T-helper 17 cell (primary cell): ENCODE data around the gene COA4. TPM values are rescaled to one million over a fixed set of nuclear protein-coding genes. Genes with fewer than 3 reads are reported as not detected.
"Not testable (repeated sequence)": the region's sequence is repeated elsewhere in the genome, so short reads cannot be mapped to it uniquely, and the experiment has no call there.

Source experiments
- ATAC-seq: fragments of 150-1000 bp; cut with Tn5 transposase; 2 replicates; pipeline ENCODE4 v1.10.0; 2021; ENCODE audit warnings: mild to moderate bottlenecking, moderate library complexity
- DNase-seq, 3 donors: peaks; one replicate each; pipeline versions ENCODE4 v3.0.0 to v3.0.0-alpha.2; 2020 to 2021
- H3K9me3 ChIP-seq: one replicate; pipeline ENCODE4 v1.7.0; 2013; ENCODE audit warnings: low read length, mild to moderate bottlenecking; ENCODE audit not compliant: control insufficient read depth, poor library complexity, severe bottlenecking
- H3K27ac Mint-ChIP-seq: one replicate; pipeline ENCODE4 v1.8.0; 2022; ENCODE audit warnings: mild to moderate bottlenecking, moderate library complexity, mixed read lengths
- H3K27me3 Mint-ChIP-seq: one replicate; pipeline ENCODE4 v1.8.0; 2022; ENCODE audit warnings: mixed read lengths
- H3K36me3 Mint-ChIP-seq: one replicate; pipeline ENCODE4 v1.8.0; 2022; ENCODE audit warnings: low read depth, mixed read lengths
- H3K4me1 Mint-ChIP-seq: one replicate; pipeline ENCODE4 v1.8.0; 2022; ENCODE audit warnings: mild to moderate bottlenecking, mixed read lengths
- H3K4me3 Mint-ChIP-seq: one replicate; pipeline ENCODE4 v1.8.0; 2022; ENCODE audit warnings: mild to moderate bottlenecking, moderate library complexity, mixed read lengths
- total RNA-seq, 4 donors: library from RNA in 2 of 4; stranded (reverse) in 2 of 4; gene quantifications; one replicate each; pipeline ENCODE4 v1.2.3 and lab custom pipeline; 2022 to 2026

Gene COA4
- total RNA-seq, 2 donors from 2014 or later = 26.8 to 28.7 TPM

- H3K4me1 Mint-ChIP-seq = peaks cover 5% of the 10 kb centered on the region
- no peak overlapping the region for H3K27ac Mint-ChIP-seq
- DNase-seq = no peak
- H3K4me3 Mint-ChIP-seq = no peak overlapping the region
- no peaks in the 10 kb centered on the region for H3K27me3 Mint-ChIP-seq
- H3K9me3 ChIP-seq = no peaks in the 10 kb centered on the region
- ATAC-seq = no peak
- peaks cover 4% of the 10 kb centered on the region for H3K36me3 Mint-ChIP-seq
Measured at GRCh38 chr11:73883856-73884255, 7.2 kb upstream of the COA4 start.

GRCh38 chr11:73880449-73880848 is 3.8 kb upstream of the COA4 start:
- not testable (repeated sequence) for H3K9me3 ChIP-seq, ATAC-seq, H3K27me3 Mint-ChIP-seq, H3K4me3 Mint-ChIP-seq, H3K27ac Mint-ChIP-seq, H3K36me3 Mint-ChIP-seq, DNase-seq
- H3K4me1 Mint-ChIP-seq = peaks cover 20% of the 10 kb centered on the region

- no peak overlapping the region for H3K27ac Mint-ChIP-seq
Measured at GRCh38 chr11:73878771-73879170, 2.1 kb upstream of the COA4 start.

GRCh38 chr11:73875840-73876239 is 806 bp downstream of the COA4 start:
- H3K9me3 ChIP-seq = no peaks in the 10 kb centered on the region
- no peak for ATAC-seq
- no peak for DNase-seq
- Mint-ChIP-seq H3K4me3 (peak overlapping the region; percentile 100), H3K36me3 (peaks cover 6% of the 10 kb centered on the region), H3K27ac (peak overlapping the region; percentile 99), H3K27me3 (no peaks in the 10 kb centered on the region), H3K4me1 (peaks cover 30% of the 10 kb centered on the region)

More at GRCh38 chr11:73878771-73879170, 2.1 kb upstream of the COA4 start:
- Mint-ChIP-seq H3K4me1 (peaks cover 31% of the 10 kb centered on the region), H3K4me3 (no peak overlapping the region), H3K36me3 (peaks cover 8% of the 10 kb centered on the region), H3K27me3 (no peaks in the 10 kb centered on the region)
- no peak for DNase-seq
- no peaks in the 10 kb centered on the region for H3K9me3 ChIP-seq
- no peak for ATAC-seq

GRCh38 chr11:73875380-73875779 is 1.3 kb downstream of the COA4 start:
- peaks cover 6% of the 10 kb centered on the region for H3K36me3 Mint-ChIP-seq
- H3K9me3 ChIP-seq = no peaks in the 10 kb centered on the region
- DNase-seq = no peak
- no peaks in the 10 kb centered on the region for H3K27me3 Mint-ChIP-seq
- peak overlapping the region; percentile 99 for H3K27ac Mint-ChIP-seq
- peak overlapping the region; percentile 100 for H3K4me3 Mint-ChIP-seq
- no peak for ATAC-seq
- peaks cover 31% of the 10 kb centered on the region for H3K4me1 Mint-ChIP-seq

- Mint-ChIP-seq H3K36me3 (peaks cover 6% of the 10 kb centered on the region), H3K27ac (peak overlapping the region; percentile 54), H3K4me1 (peaks cover 38% of the 10 kb centered on the region), H3K27me3 (no peaks in the 10 kb centered on the region), H3K4me3 (no peak overlapping the region)
- H3K9me3 ChIP-seq = no peaks in the 10 kb centered on the region
- ATAC-seq = no peak
- DNase-seq = no peak
Measured at GRCh38 chr11:73872749-73873357, 3.8 kb downstream of the COA4 start.

- Mint-ChIP-seq H3K4me3 (no peak overlapping the region), H3K27me3 (no peaks in the 10 kb centered on the region), H3K36me3 (no peaks in the 10 kb centered on the region), H3K27ac (peak overlapping the region; percentile 14), H3K4me1 (peaks cover 19% of the 10 kb centered on the region)
- H3K9me3 ChIP-seq = no peaks in the 10 kb centered on the region
- DNase-seq (no peak), ATAC-seq (no peak)
Measured at GRCh38 chr11:73870261-73870660, 6.4 kb downstream of the COA4 start.

GRCh38 chr11:73869332-73869949 is 7.2 kb downstream of the COA4 start:
- H3K27me3 Mint-ChIP-seq = no peaks in the 10 kb centered on the region
- peak overlapping the region; percentile 54 for H3K27ac Mint-ChIP-seq
- no peak overlapping the region for H3K4me3 Mint-ChIP-seq

GRCh38 chr11:73866586-73866996 is 10.1 kb downstream of the COA4 start:
- H3K4me1 Mint-ChIP-seq = peaks cover 8% of the 10 kb centered on the region
- peaks cover 5% of the 10 kb centered on the region for H3K36me3 Mint-ChIP-seq
- no peaks in the 10 kb centered on the region for H3K27me3 Mint-ChIP-seq
- H3K27ac Mint-ChIP-seq = no peak overlapping the region
- DNase-seq (no peak), ATAC-seq (no peak)
- no peaks in the 10 kb centered on the region for H3K9me3 ChIP-seq
- no peak overlapping the region for H3K4me3 Mint-ChIP-seq

More at GRCh38 chr11:73869332-73869949, 7.2 kb downstream of the COA4 start:
- H3K9me3 ChIP-seq = no peaks in the 10 kb centered on the region
- H3K4me1 Mint-ChIP-seq = peaks cover 13% of the 10 kb centered on the region
- ATAC-seq (no peak), DNase-seq (no peak)
- H3K36me3 Mint-ChIP-seq = peaks cover 1% of the 10 kb centered on the region

- Mint-ChIP-seq H3K27me3 (no peaks in the 10 kb centered on the region), H3K27ac (peak overlapping the region; percentile 69)
- no peak for DNase-seq
Measured at GRCh38 chr11:73866095-73866579, 10.5 kb downstream of the COA4 start.

GRCh38 chr11:73862986-73863385 is 13.7 kb downstream of the COA4 start:
- H3K4me1 Mint-ChIP-seq = peaks cover 7% of the 10 kb centered on the region
- ATAC-seq (no peak), DNase-seq (no peak)
- no peak overlapping the region for H3K4me3 Mint-ChIP-seq
- no peaks in the 10 kb centered on the region for H3K9me3 ChIP-seq
- no peaks in the 10 kb centered on the region for H3K27me3 Mint-ChIP-seq
- H3K27ac Mint-ChIP-seq = no peak overlapping the region
- H3K36me3 Mint-ChIP-seq = peaks cover 15% of the 10 kb centered on the region

More at GRCh38 chr11:73866095-73866579, 10.5 kb downstream of the COA4 start:
- H3K9me3 ChIP-seq = no peaks in the 10 kb centered on the region
- Mint-ChIP-seq H3K36me3 (peaks cover 6% of the 10 kb centered on the region), H3K4me3 (no peak overlapping the region), H3K4me1 (peaks cover 8% of the 10 kb centered on the region)
- no peak for ATAC-seq

- no peak overlapping the region for H3K4me3 Mint-ChIP-seq
- peaks cover 15% of the 10 kb centered on the region for H3K36me3 Mint-ChIP-seq
- ATAC-seq (no peak), DNase-seq (no peak)
- H3K27ac Mint-ChIP-seq = peak overlapping the region; percentile 51
- H3K27me3 Mint-ChIP-seq = no peaks in the 10 kb centered on the region
- H3K9me3 ChIP-seq = no peaks in the 10 kb centered on the region
- peaks cover 7% of the 10 kb centered on the region for H3K4me1 Mint-ChIP-seq
Measured at GRCh38 chr11:73860202-73860601, 16.4 kb downstream of the COA4 start.

GRCh38 chr11:73859671-73860070 is 17.0 kb downstream of the COA4 start:
- Mint-ChIP-seq H3K4me1 (peaks cover 7% of the 10 kb centered on the region), H3K27ac (peak overlapping the region; percentile 51), H3K27me3 (no peaks in the 10 kb centered on the region), H3K4me3 (no peak overlapping the region), H3K36me3 (peaks cover 15% of the 10 kb centered on the region)
- no peaks in the 10 kb centered on the region for H3K9me3 ChIP-seq
- DNase-seq (no peak), ATAC-seq (no peak)
